HG03025 (cell line): ENCODE measurements around the gene LINS1.

ENCODE experiments used
- ATAC-seq: cut with Tn5 transposase; IDR thresholded peaks from one replicate; pipeline ENCODE4 v1.9.1; 2021; ENCODE audit warnings: mild to moderate bottlenecking, moderate library complexity; ENCODE audit not compliant: unreplicated experiment, low FRiP score

Gene LINS1, protein sequence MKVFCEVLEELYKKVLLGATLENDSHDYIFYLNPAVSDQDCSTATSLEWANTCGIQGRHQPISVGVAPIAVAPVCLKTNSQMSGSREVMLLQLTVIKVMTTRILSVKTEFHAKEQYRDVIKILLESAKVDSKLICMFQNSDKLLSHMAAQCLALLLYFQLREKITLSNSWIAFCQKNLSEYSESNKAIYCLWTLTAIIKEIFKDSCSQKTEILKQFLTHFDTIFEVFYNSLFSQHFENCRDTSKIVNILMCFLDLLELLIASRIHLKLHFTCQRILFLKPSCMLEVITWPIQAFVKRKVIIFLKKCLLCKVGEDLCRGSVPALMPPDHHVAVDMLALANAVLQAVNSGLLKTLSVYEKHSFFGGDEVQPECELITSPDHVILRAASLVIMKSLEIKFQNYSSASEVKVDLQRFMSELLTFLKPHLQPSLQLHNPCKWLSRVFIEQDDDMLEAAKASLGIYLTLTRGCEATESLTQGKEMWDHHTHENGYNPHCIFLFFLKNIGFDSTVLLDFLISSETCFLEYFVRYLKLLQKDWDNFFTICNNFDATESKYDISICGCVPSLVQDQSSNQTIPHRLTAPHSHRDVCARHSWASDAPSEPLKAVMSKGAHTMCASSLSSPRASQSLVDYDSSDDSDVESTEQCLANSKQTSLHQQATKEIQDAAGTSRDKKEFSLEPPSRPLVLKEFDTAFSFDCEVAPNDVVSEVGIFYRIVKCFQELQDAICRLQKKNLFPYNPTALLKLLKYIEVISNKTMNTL

DNA sequence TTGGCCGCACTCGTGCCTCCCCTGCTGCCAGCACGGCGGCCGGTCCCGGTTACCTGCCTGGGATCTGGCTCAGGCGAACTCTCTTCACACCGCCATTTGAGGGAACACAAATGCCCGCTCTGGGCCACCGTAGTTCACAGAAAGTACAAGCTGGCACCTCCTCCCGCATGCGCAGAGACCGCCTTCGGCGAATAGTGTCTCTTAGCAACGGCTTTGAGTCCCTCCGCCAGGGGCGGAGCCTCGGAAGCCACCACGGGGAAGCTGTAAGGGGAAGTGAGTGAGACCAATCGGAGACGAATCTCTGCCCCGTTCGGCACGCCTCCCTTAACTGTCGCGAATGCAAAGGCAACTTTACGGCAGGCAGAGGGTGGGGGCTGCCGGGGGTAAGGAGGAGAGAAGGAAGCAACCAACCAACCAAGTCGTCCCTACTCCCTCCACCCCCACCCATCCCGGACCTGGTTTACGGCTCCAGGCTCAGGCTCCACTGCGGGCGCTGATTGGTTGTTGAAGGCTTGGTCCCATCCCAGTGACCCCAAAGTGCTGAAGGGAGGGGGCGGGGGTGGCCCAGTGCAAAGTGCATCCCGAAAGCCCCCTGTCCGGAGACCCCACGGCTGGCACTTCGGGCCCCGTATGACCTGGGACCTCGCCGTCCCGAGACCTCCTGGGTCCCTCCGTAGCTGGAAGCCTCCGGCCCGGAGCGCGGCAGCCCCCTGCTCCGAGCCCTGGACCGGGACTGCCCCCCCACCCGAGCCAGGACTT lies at the start of gene LINS1, which contains the start of gene ASB7:
LINS1 (minus strand) TSS at position 121 of the 759 bp plus-strand sequence. CDS start 21,342 bp downstream, outside the sequence.
ASB7 (plus strand) TSS at position 526 of the 759 bp plus-strand sequence. CDS start 9,628 bp downstream, outside the sequence.
- peak; percentile 85 for ATAC-seq

DNA sequence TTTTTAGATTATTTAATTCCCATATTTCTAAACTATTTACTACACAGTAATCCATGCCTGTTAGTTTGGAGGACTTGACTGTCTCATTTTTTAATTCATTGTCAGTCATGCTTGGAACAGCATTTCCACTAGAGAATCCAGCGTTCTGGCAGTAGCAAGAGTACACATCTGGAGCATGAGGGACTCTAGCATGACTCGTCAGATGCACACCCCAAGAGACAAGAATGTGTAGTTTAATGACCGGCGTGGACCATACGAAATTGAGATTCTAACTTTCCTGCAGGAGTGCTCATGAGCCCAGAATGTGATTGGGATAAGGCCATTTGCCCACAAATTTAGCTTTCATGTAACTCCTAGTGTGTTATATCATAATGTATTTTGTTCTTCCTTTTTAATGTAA lies 49.3 kb upstream of the LINS1 start:
- no peak for ATAC-seq

DNA sequence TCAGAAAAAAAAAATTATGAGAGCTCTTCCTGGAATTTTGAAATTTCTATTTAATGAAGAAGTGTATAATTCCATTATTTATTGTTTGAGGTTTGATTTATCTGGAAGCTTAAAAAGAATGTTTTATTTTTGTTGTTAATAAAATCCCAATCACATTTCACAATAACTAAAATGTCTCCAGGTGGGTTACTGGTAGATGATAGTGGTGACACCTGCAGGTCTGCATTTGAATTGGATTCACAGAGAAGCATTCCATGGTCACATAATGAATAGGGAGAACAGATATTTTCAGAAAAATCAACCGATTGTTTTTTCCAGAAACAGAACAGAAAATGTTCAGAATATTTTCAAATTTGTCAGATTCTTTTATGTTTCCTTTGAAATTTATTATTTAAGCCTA lies 48.7 kb upstream of the LINS1 start:
- no peak for ATAC-seq

DNA sequence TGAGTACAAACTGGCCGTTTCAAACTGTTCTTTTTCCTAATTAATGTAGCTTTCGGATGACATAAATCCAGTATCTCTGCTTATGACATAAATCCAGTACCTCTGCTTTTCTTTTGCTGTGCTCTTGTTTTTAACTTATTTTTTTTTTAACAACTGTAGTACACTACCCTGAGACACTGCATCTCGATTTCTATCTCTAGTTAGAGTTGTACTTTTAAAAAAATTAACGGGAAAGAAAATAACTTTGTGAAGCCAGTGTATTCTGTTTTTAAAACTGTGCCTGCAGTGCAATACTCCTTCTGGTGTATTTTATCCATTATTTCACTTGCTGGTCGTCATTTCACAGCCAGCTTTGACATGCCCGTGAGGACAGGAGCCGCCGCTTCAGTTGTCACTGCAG lies 47.0 kb upstream of the LINS1 start:
- ATAC-seq: no peak

DNA sequence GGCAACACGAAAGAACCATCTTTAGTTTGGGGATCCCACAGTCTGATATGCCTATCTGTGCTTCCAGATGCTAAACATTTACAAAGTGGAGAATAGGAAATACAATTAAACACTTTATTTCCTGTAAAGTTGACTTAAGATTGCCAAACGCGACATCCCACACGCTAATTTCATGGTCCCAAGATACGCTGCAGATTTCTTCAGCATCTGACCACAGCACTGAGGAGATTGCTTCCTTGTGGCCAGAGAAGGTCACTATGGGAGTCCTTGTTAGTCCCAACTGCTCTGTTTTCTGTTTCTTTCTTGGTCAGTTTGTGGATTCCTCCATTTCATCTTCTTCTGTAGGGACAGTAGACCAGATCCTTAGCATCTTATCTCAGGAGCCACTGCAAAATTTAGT lies 43.7 kb upstream of the LINS1 start:
- ATAC-seq: no peak

DNA sequence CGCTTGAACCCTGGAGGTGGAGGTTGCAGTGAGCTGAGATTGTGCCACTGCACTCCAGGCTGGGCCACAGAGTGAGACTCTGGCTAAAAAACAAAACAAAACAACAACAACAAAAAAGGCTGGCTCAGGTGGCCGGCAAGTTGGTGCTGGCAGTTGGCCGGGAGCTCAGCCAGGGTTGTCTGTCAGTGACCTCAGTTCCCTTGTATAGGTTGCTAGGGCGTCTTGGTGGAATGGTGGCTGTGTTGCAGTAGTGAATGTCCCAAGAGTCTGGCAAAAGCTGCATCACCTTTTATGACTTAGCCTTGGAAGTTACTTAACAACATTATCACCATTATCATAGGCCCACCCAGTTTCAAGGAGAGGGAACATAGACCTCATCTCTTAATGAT lies 41.0 kb upstream of the LINS1 start:
- no peak for ATAC-seq

DNA sequence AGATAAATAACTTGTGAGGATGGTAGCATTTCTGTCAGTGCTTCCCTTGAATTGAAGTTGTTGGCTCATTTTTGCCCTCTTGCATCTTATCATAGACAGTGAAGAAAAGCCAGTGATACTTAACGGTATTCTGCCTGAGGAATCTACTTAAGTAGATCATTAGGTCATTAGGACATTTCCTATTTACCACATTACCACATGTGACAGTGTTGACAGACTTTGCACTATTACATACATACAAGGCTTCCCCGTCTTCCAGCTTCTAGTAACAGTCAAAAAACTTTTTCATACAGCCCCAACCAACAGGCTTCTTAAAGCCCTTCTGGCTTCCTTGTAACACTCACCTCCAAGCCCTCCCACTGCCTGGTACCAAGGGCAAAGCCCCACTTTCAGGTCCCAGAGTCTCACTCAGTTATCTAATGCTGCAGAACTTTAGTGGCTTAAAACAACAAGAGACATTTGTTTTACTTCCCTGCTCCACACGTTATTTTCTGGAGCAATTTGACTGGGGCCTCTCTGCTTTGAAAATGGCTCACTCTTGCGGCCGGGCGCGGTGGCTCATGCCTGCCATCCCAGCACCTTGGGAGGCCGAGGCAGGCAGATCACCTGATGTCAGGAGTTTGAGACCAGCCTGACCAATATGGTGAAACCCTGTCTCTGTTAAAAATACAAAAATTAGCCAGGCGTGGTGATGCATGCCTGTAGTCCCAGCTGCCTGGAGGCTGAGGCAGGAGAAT lies 40.4 kb upstream of the LINS1 start:
- ATAC-seq: no peak

DNA sequence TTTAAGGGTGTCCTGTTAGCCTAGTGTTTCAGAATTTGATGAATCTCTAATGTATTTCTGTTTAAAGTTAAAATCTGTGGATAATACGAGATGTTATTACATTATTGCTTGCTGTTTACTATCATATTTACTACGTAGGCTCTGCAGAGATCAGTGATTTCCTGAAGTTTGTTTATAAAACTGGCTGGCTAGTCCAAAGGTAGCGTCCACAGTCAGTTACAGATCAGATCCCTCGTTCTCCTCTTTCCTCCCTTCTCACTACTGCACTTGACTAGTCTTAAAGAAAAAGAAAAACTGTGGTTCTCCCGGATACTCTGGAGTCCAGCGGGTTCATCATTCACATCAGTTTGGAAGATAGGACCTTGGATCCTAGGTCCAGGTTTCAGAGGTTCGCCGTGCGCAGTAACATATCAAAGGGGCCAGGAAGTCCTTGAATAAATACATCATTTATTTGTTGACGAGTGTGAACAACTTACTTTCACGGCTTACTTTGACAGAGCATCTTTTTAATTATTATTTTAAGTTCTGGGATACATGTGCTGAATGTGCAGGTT lies 36.3 kb upstream of the LINS1 start:
- ATAC-seq: no peak

DNA sequence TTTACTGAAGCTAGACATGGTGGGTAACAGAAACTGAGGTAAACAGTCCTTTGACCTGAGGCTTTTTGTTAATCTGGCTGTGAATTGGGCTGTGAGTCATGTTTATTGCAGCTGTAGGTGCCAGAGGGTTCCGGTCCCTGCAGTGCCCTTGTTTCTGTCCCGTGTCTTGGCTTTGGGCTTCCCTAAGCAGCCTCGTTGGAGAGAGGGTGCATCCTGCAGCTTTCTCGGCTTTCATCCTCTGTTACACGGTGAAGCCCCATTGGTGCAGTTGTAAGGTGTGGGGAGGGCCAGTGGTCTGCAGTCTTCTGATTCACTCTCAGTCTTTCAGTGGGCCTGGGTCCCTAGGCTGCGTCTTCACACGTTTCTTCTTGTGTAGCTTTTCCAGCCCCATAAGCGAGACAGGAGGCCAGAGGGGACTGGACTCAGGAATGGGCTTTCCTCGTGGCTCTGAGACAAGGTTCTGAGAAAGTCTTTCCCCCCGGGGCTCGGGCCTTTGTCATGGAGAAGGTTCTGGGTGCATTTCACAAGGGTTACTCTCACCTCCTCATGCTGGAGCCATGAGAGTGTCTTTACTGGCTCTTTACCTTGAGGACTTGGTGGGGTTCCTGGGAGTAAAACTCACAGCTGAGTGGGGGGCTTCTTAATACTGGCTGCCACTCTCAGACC lies 33.6 kb upstream of the LINS1 start:
- no peak for ATAC-seq

DNA sequence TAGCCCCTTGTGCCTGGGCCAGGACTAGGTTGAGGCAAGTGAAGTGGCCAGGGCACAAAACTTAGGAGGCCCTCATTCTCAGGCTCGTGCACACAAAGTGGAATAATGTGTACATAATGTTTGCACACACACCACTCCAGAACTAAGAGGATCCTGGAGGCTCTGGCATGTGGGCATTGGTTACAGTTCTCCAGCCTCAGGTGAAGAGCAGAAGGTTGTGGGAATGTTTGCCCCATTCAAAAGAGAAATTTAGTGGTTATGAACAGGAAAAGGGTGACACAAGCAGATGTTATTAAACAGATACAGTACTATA lies 31.7 kb upstream of the LINS1 start:
- no peak for ATAC-seq

DNA sequence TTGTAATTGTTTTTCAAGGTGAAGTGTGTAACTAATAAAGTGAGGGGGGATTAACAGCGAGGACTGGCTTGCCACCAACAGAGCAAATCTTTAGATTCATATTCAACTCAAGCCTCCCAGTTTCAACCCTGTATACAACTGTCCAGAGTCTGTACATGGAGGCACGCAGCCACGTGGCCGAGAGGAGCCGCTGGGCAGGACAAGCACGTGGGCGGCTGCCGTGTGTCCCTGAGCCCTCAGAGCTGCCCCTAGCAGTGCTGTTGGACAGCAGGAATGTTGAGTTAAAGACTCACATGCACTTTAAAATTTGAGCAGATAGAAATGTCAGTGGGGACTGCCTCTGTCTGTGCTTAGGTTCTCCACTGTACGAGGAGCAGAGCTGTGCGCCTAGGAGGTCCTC lies 29.8 kb upstream of the LINS1 start:
- ATAC-seq: no peak

DNA sequence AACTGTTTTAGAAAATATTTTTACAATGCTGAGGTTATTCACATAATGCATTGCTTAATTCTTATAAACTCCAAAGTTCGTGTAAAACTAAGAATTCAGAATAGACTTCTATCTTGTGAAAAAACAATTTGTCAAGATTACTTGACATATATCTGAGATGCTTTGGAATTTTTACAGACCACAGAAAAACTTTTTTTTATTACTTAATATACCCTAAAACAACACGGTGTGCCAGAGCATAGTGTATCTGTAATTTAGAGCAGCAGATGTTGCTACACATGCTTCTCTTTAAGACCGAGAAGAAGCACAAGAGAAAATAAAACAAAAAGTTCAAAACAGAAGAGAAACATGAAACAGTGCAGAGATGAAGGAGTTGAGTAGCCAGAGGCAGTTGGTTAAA lies 26.8 kb upstream of the LINS1 start:
- no peak for ATAC-seq

DNA sequence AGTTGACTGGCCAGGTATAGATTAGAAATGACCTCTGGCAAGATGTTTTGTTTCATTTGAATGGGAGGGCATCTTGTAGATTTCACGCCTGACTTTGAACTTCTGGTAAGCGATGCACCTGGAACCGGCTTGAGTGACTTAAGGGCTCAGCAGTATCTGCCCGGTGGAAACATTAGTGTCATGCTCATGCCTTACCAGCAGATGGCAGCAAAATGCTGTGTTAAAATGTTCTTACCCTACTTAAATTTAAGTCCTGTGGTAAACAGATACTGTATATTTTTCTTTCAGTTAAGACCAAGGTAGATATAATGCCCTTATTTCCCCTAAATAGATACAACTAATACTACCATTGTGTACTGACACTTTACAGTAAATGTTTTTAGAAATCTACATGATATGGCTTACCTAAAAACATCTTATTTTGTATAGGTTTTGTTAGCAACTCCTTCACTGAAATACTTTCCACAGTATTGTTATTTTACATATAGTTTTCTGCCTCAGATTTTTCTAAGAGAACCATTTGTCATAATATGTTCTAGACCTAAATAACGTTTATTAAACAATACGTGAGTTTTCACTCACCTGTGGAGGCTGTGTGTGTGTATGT lies 25.9 kb upstream of the LINS1 start:
- ATAC-seq: peak; percentile 66

DNA sequence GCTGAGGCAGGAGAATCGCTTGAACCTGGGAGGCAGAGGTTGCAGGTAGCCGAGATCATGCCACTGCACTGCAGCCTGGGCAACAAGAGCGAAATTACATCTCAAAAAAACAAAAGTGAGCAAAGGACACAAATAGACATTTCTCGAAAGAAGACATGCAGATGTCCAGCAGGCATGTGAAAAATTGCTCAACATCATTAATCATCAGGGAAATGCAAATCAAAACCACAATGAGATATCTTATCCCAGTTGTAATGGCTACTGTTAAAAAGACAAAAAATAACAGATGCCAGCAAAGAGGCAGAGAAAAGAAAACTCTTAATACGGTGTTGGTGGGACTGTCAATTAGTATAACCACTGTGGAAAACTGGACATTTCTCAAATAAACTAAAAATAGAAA lies 21.3 kb upstream of the LINS1 start:
- ATAC-seq: no peak

DNA sequence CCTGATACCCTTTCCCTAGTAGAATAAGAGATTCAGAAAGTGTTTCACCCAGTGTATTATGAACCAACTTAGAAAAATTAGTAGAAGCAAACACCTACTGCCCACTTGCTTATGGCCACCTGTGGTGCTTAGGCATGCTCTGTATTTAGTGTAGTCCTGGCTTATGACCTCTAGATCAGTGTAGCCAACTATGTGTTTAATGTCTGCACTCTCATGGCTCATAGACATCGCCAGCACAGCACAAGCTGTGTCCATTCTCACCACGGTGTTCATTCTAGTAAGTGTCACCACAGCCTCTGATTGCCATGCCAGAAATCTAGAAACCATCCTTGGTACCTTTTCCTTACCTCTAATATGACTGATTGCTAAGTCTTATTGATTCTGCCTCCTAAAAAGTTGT lies 14.7 kb upstream of the LINS1 start:
- no peak for ATAC-seq

DNA sequence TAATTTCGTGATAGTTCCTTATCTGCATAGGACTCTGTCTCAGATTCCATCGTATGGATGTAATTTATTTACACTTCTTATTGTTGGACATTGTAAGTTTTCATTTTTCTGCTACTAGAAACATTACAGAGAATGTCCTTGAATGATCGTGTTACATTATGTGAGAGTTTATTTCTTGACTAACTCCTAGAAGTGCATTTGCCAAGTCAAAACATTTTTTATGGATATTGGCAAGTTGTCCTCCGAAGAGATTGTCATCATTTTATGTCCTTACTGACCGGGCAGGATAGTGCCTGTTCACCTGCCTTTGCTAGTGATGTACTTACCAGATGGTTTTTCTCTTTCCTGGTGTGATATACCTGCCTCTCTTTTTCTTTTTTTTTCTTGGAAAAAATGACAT lies 13.8 kb upstream of the LINS1 start:
- ATAC-seq: no peak

DNA sequence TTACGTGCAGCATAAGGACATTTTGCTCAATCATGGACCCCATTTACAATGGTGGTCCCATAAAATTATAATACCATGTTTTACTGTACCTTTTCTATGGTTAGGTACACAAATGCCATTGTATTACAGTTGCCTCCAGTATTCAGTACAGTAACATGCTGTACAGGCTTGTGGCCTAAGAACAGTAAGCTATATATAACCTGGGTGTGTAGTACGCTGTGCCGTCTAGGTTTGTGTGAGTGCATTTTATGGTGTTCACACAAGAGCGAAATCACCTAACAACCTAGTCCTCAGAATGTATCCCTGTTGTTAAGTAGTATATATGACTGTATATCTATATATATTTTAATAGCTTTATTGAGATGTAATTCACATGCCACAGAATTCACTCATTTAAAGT lies 12.9 kb upstream of the LINS1 start:
- no peak for ATAC-seq

DNA sequence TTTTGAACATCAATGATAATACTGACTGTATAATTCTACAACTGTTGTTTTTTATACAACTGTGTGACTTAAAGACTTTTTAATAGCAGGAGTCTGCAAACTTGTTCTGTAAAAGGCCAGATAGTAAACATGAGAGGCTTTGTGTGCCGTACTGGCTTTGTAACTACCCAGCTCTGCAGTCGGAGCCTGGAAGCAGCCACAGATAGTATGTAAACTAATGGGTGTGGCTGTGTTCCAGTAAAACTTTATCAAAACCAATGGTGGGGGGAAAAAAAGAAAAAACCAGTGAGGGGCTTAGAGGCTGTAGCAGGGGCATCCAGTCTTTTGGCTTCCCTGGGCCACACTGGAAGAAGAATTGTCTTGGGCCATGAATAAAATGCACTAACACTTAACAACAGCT lies 12.4 kb upstream of the LINS1 start:
- ATAC-seq: no peak

DNA sequence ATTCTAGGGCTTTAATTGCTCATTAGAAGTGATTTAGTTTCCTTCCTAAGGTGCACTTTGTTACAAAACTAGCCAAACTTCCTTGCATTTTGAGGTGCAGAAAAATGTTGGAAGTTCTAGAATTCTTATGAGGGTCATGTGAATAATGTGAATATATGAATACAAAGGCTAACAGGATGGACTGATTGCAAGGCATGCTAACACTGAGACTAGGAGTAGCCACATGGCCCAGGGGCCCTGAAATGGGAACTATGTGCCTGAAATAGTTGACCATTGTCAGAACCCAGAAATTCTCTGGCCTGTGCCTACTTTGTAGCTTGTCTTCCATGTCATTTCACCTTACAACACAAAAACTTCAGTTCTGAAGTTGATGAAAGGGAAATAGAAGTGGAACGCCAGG lies 11.2 kb upstream of the LINS1 start:
- ATAC-seq: no peak
